ENCODE results near the gene TAF12. TPM values are rescaled to one million over a fixed set of nuclear protein-coding genes. Genes with fewer than 3 reads are reported as not detected.
"Not testable (repeated sequence)": the region's sequence is repeated elsewhere in the genome, so short reads cannot be mapped to it uniquely, and the experiment has no call there.

TAF12 gene, protein sequence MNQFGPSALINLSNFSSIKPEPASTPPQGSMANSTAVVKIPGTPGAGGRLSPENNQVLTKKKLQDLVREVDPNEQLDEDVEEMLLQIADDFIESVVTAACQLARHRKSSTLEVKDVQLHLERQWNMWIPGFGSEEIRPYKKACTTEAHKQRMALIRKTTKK
- total RNA-seq = 10 to 100 TPM; 16.1 to 17.6 (median 17.1) TPM

- peaks cover 30 to 60% (median 43%) of the 10 kb centered on the region in 4 donors for H3K4me1 ChIP-seq
- TF ChIP-seq POLR2A (IDR thresholded peaks at IDR 0.05; ENCODE audit: low read depth) (peak; percentile 87), EP300 (IDR thresholded peaks at IDR 0.05) (no peak), POLR2AphosphoS5 (IDR thresholded peaks at IDR 0.05) (peak; percentile 97 to 98), CTCF (IDR thresholded peaks at IDR 0.05) (peak; percentile 35 to 51 (median 36))
- intact Hi-C loops (cut with DNase I) = loop anchor here (2.0 to 10.0 kb wide), 3 partner anchors 94 to 542 kb away; partner anchors contain the start of genes SRSF4 and YTHDF2
- peak within 1 kb of the TSS; percentile 83 to 94 (median 88) for H3K27ac ChIP-seq (replicated peaks in 1 of 4)
- 2% methylated on average over 33 of the region's 49 CpGs for WGBS
- H3K4me3 ChIP-seq = peak within 1 kb of the TSS; percentile 77 to 89 (median 82)
- no peaks in the 10 kb centered on the region for H3K9me3 ChIP-seq
- H3K27me3 ChIP-seq = no peaks in the 10 kb centered on the region
- no peaks in the 10 kb centered on the region for H3K36me3 ChIP-seq
- peak; percentile 96 for DNase-seq (ENCODE audit: extremely low spot score)
Measured at GRCh38 chr1:28642847-28643635, at the start of gene TAF12. Gene TAF12 (minus strand): TSS chr1:28643067. CDS start chr1:28622081, 20,986 bp downstream.

DNA sequence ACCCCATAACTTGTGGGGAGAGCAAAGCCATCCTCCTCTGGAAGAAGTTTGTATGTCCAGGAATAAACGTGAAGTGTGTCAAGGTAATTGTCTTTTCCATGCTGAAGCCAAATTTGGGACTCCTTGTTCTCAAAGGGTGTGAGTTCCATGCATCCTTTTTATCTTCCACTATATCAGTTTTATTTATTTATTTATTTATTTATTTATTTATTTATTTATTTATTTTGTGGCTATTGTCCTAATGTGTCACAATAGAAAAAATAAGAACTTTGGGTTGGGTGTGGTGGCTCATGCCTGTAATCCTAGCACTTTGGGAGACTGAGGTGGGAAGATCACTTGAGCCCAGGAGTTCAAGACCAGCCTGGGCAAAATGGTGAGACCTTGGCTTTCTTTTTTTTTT, 48.8 kb upstream of the TAF12 start:
- DNase-seq (ENCODE audit: extremely low spot score); intact Hi-C loops (cut with DNase I); H3K27me3 ChIP-seq; H3K4me3 ChIP-seq; H3K4me1 ChIP-seq; H3K9me3 ChIP-seq; H3K27ac ChIP-seq (replicated peaks in 1 of 4): not testable (repeated sequence)
- WGBS = 90% methylated on average over 1 of the region's 1 CpG
- peaks cover 38 to 70% (median 55%) of the 10 kb centered on the region in 4 donors for H3K36me3 ChIP-seq

GRCh38 chr1:28684937-28685336, 42.1 kb upstream of the TAF12 start:
- DNase-seq (ENCODE audit: extremely low spot score) = no peak
- Histone ChIP-seq H3K27me3 (no peaks in the 10 kb centered on the region), H3K4me1 (no peaks in the 10 kb centered on the region), H3K9me3 (no peaks in the 10 kb centered on the region), H3K27ac (replicated peaks in 1 of 4) (no peak overlapping the region), H3K36me3 (peaks cover 6 to 59% (median 39%) of the 10 kb centered on the region in 4 donors), H3K4me3 (no peak overlapping the region)
- WGBS = 93% methylated on average over 4 of the region's 4 CpGs
- intact Hi-C loops (cut with DNase I) = no loop called here
- TF ChIP-seq CTCF (IDR thresholded peaks at IDR 0.05) (no peak), POLR2A (IDR thresholded peaks at IDR 0.05; ENCODE audit: low read depth) (no peak), EP300 (IDR thresholded peaks at IDR 0.05) (no peak)

DNA sequence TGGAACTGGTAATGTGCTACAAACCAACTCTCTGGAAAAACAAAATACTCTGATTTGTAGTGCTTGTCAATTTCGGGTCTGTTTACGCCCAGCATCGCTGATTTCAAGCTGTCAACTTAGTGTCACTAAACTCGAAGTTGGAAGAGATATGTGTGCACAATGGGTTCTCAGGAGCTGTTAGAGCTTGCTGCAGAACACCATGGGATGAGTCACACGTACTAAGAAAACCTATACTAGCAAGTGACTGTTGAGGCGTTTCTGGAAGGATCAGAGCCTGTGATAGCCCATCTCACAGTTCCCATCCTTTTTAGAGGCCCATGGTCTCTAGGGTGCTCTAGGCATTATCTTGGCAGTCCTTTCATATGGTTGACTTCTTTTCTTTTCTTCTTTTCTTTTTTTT, 40.0 kb upstream of the TAF12 start:
- WGBS = 92% methylated on average over 6 of the region's 6 CpGs
- TF ChIP-seq POLR2AphosphoS5 (IDR thresholded peaks at IDR 0.05) = no peak
- TF ChIP-seq POLR2A (IDR thresholded peaks at IDR 0.05; ENCODE audit: low read depth) = no peak
- no peak for TF ChIP-seq CTCF (IDR thresholded peaks at IDR 0.05)
- TF ChIP-seq EP300 (IDR thresholded peaks at IDR 0.05) = no peak
- Histone ChIP-seq H3K4me1 (no peaks in the 10 kb centered on the region), H3K36me3 (peaks cover 6 to 54% (median 38%) of the 10 kb centered on the region in 4 donors), H3K4me3 (no peak overlapping the region), H3K27ac (replicated peaks in 1 of 4) (no peak overlapping the region), H3K27me3 (no peaks in the 10 kb centered on the region), H3K9me3 (no peaks in the 10 kb centered on the region)
- DNase-seq (ENCODE audit: extremely low spot score) = no peak
- intact Hi-C loops (cut with DNase I) = no loop called here

- intact Hi-C loops (cut with DNase I) = no loop called here
- TF ChIP-seq CTCF (IDR thresholded peaks at IDR 0.05) (no peak), POLR2AphosphoS5 (IDR thresholded peaks at IDR 0.05) (no peak), EP300 (IDR thresholded peaks at IDR 0.05) (no peak), POLR2A (IDR thresholded peaks at IDR 0.05; ENCODE audit: low read depth) (no peak)
- DNase-seq (ENCODE audit: extremely low spot score) = no peak
- Histone ChIP-seq H3K27ac (replicated peaks in 1 of 4) (no peak overlapping the region), H3K36me3 (peaks cover 6 to 37% (median 27%) of the 10 kb centered on the region in 4 donors), H3K9me3 (no peaks in the 10 kb centered on the region), H3K4me1 (no peaks in the 10 kb centered on the region), H3K27me3 (no peaks in the 10 kb centered on the region), H3K4me3 (no peak overlapping the region)
- 95% methylated on average over 4 of the region's 4 CpGs for WGBS
Measured at GRCh38 chr1:28680151-28680550, 37.3 kb upstream of the TAF12 start.

Measured in esophagus muscularis mucosa (tissue), 4 donors.